ENCODE data around the gene FHIT.

Gene FHIT

GRCh38 chr3:61251174-61251972 lies at the start of gene FHIT:
TSS of gene FHIT (minus strand) at chr3:61251452.
- DNase-seq, result peak; percentile 92 to 95

GRCh38 chr3:61300786-61301185 lies 49.5 kb upstream of the FHIT start:
- no peak for DNase-seq

GRCh38 chr3:61300006-61300380 lies 48.7 kb upstream of the FHIT start:
- no peak for DNase-seq

GRCh38 chr3:61299343-61300005 lies 48.2 kb upstream of the FHIT start:
- DNase-seq, result no peak

- DNase-seq, result no peak
Observed at GRCh38 chr3:61297821-61298220, 46.6 kb upstream of the FHIT start.

- no peak for DNase-seq
Observed at GRCh38 chr3:61288446-61288845, 37.2 kb upstream of the FHIT start.

GRCh38 chr3:61283876-61284275 lies 32.6 kb upstream of the FHIT start:
- DNase-seq, result no peak

- DNase-seq, result no peak
Observed at GRCh38 chr3:61278713-61279112, 27.5 kb upstream of the FHIT start.

GRCh38 chr3:61277411-61277810 lies 26.2 kb upstream of the FHIT start:
- no peak for DNase-seq

GRCh38 chr3:61269435-61269834 lies 18.2 kb upstream of the FHIT start:
- no peak for DNase-seq

- no peak for DNase-seq
Observed at GRCh38 chr3:61268644-61269043, 17.4 kb upstream of the FHIT start.

GRCh38 chr3:61264281-61264680 lies 13.0 kb upstream of the FHIT start:
- no peak for DNase-seq

GRCh38 chr3:61257148-61257547 lies 5.9 kb upstream of the FHIT start:
- DNase-seq, result no peak

- no peak for DNase-seq
Observed at GRCh38 chr3:61253756-61254155, 2.5 kb upstream of the FHIT start.

- peak in 1 of 2 experiments; percentile 25 for DNase-seq
Observed at GRCh38 chr3:61252836-61253235, 1.6 kb upstream of the FHIT start.

GRCh38 chr3:61250784-61251173 lies 473 bp downstream of the FHIT start:
- peak; percentile 44 to 58 for DNase-seq

GRCh38 chr3:61248496-61248895 lies 2.8 kb downstream of the FHIT start:
- no peak for DNase-seq

- DNase-seq, result no peak
Observed at GRCh38 chr3:61247191-61247590, 4.1 kb downstream of the FHIT start.

GRCh38 chr3:61239871-61240270 lies 11.4 kb downstream of the FHIT start:
- DNase-seq, result peak; percentile 11 to 42

- no peak for DNase-seq
Observed at GRCh38 chr3:61237858-61238257, 13.4 kb downstream of the FHIT start.

- no peak for DNase-seq
Observed at GRCh38 chr3:61236556-61236955, 14.7 kb downstream of the FHIT start.

GRCh38 chr3:61233746-61234145 lies 17.5 kb downstream of the FHIT start:
- DNase-seq, result no peak

- DNase-seq, result no peak
Observed at GRCh38 chr3:61231693-61232092, 19.6 kb downstream of the FHIT start.

GRCh38 chr3:61227799-61228198 lies 23.5 kb downstream of the FHIT start:
- no peak for DNase-seq

Measured in NCI-H524 (cell line).